ENCODE results near the gene SLC26A8. TPM values are rescaled to one million over a fixed set of nuclear protein-coding genes. Genes with fewer than 3 reads are reported as not detected.

SLC26A8 gene
- total RNA-seq, 4 donors from 2014 or later = 0.19 TPM; not detected in 3

GRCh38 chr6:36025260-36025931, 955 bp upstream of the SLC26A8 start:
- Histone ChIP-seq H3K9me3 (no peaks in the 10 kb centered on the region), H3K27me3 (peaks cover 0 to 15% (median 0%) of the 10 kb centered on the region in 4 donors), H3K36me3 (no peaks in the 10 kb centered on the region), H3K27ac (no peak overlapping the region), H3K4me1 (peaks cover 6 to 22% (median 8%) of the 10 kb centered on the region in 3 donors), H3K4me3 (no peak overlapping the region)
- no peak for TF ChIP-seq POLR2A (IDR thresholded peaks at IDR 0.05)
- TF ChIP-seq CTCF (IDR thresholded peaks at IDR 0.05) = no peak
- intact Hi-C loops (cut with DNase I) = loop anchor here (10.0 kb wide), 1 partner anchor 169 kb away; the partner anchor contains the start of gene BRPF3
- WGBS, 2 donors = 89 to 96% methylated on average over 1 of the region's 1 CpG
- DNase-seq = no peak

- TF ChIP-seq POLR2A (IDR thresholded peaks at IDR 0.05) = no peak
- TF ChIP-seq CTCF (IDR thresholded peaks at IDR 0.05) = no peak
- intact Hi-C loops (cut with DNase I) = loop anchor here (10.0 kb wide), 1 partner anchor 175 kb away; the partner anchor contains the start of gene BRPF3
- WGBS, 2 donors = 0 to 35% methylated on average over 1 of the region's 1 CpG
- DNase-seq = no peak
- peaks cover 0 to 6% (median 3%) of the 10 kb centered on the region in 3 donors for H3K4me1 ChIP-seq
- H3K4me3 ChIP-seq = no peak overlapping the region
- H3K9me3 ChIP-seq = no peaks in the 10 kb centered on the region
- H3K36me3 ChIP-seq = no peaks in the 10 kb centered on the region
- H3K27me3 ChIP-seq = peaks cover 0 to 15% (median 0%) of the 10 kb centered on the region in 4 donors
- no peak overlapping the region for H3K27ac ChIP-seq
These were observed 4.3 kb downstream of the SLC26A8 start for GRCh38 chr6:36020154-36020553.

- TF ChIP-seq CTCF (IDR thresholded peaks at IDR 0.05) = no peak
- no peak for TF ChIP-seq POLR2A (IDR thresholded peaks at IDR 0.05)
- Histone ChIP-seq H3K4me3 (no peak overlapping the region), H3K4me1 (peaks cover 0 to under 1% (median 0%) of the 10 kb centered on the region in 3 donors), H3K27me3 (peaks cover 0 to 9% (median 0%) of the 10 kb centered on the region in 4 donors), H3K36me3 (no peaks in the 10 kb centered on the region), H3K9me3 (no peaks in the 10 kb centered on the region), H3K27ac (no peak overlapping the region)
- no peak for DNase-seq
- intact Hi-C loops (cut with DNase I) = no loop called here
- WGBS, 2 donors = 77 to 89% methylated on average over 7 of the region's 11 CpGs
These were observed 5.3 kb downstream of the SLC26A8 start for GRCh38 chr6:36019167-36019566.

GRCh38 chr6:36018339-36018738, 6.1 kb downstream of the SLC26A8 start:
- H3K27me3 ChIP-seq = peaks cover 0 to 3% (median 0%) of the 10 kb centered on the region in 4 donors
- H3K4me3 ChIP-seq = no peak overlapping the region
- no peaks in the 10 kb centered on the region for H3K9me3 ChIP-seq
- no peak overlapping the region for H3K27ac ChIP-seq
- H3K4me1 ChIP-seq = no peaks in the 10 kb centered on the region
- intact Hi-C loops (cut with DNase I) = no loop called here
- DNase-seq = no peak
- TF ChIP-seq POLR2A (IDR thresholded peaks at IDR 0.05) = no peak
- no peaks in the 10 kb centered on the region for H3K36me3 ChIP-seq
- WGBS, 2 donors = 76 to 86% methylated on average over 2 of the region's 2 CpGs

- Histone ChIP-seq H3K36me3 (no peaks in the 10 kb centered on the region), H3K4me3 (no peak overlapping the region), H3K27me3 (no peaks in the 10 kb centered on the region), H3K4me1 (no peaks in the 10 kb centered on the region), H3K27ac (no peak overlapping the region), H3K9me3 (no peaks in the 10 kb centered on the region)
- intact Hi-C loops (cut with DNase I) = no loop called here
- TF ChIP-seq POLR2A (IDR thresholded peaks at IDR 0.05) (no peak), CTCF (IDR thresholded peaks at IDR 0.05) (no peak)
- DNase-seq = no peak
- WGBS, 2 donors = 83 to 88% methylated on average over 4 of the region's 4 CpGs
These were observed 8.8 kb downstream of the SLC26A8 start for GRCh38 chr6:36015666-36016065.
